ENCODE measurements around the gene ZNF318. TPM values are rescaled to one million over a fixed set of nuclear protein-coding genes. Genes with fewer than 3 reads are reported as not detected.
"Not testable (repeated sequence)": the region's sequence is repeated elsewhere in the genome, so short reads cannot be mapped to it uniquely, and the experiment has no call there.

The ZNF318 gene, protein sequence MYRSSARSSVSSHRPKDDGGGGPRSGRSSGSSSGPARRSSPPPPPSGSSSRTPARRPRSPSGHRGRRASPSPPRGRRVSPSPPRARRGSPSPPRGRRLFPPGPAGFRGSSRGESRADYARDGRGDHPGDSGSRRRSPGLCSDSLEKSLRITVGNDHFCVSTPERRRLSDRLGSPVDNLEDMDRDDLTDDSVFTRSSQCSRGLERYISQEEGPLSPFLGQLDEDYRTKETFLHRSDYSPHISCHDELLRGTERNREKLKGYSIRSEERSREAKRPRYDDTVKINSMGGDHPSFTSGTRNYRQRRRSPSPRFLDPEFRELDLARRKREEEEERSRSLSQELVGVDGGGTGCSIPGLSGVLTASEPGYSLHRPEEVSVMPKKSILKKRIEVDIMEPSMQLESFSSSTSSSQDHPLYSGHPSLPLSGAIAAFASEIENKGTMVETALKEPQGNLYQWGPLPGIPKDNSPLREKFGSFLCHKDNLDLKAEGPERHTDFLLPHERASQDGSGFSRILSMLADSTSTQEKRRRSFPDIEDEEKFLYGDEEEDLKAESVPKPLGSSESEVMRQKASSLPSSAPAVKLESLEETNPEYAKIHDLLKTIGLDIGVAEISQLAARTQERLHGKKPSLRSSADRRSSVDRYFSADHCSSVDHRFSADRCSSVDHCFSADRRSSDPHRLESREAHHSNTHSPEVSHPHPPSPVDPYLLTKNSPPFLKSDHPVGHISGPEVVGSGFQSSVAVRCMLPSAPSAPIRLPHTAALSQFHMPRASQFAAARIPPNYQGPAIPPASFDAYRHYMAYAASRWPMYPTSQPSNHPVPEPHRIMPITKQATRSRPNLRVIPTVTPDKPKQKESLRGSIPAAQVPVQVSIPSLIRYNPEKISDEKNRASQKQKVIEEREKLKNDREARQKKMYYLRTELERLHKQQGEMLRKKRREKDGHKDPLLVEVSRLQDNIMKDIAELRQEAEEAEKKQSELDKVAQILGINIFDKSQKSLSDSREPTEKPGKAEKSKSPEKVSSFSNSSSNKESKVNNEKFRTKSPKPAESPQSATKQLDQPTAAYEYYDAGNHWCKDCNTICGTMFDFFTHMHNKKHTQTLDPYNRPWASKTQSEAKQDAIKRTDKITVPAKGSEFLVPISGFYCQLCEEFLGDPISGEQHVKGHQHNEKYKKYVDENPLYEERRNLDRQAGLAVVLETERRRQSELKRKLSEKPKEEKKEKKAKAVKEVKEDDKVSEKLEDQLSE (N-terminal part only)
- 4.4 TPM for total RNA-seq

GRCh38 chr6:43369174-43370002, at the start of gene ZNF318:
ZNF318 (minus strand) TSS chr6:43369647; CDS start chr6:43369365, 282 bp downstream.
- Histone ChIP-seq H3K4me1 (peaks cover 3 to 14% of the 10 kb centered on the region in 2 donors), H3K27me3 (no peaks in the 10 kb centered on the region), H3K9me3 (no peaks in the 10 kb centered on the region), H3K27ac (peak within 1 kb of the TSS; percentile 80 to 88), H3K4me3 (peak within 1 kb of the TSS; percentile 83 to 97), H3K36me3 (peaks cover 1 to 8% of the 10 kb centered on the region in 2 donors)
- intact Hi-C loops (cut with DNase I): loop anchor here (1.0 to 2.0 kb wide), 3 partner anchors 58 to 261 kb away; partner anchors contain the start of genes ABCC10 and LRRC73
- no peak for TF ChIP-seq CTCF (IDR thresholded peaks at IDR 0.05)
- peak; percentile 85 to 97 for DNase-seq (ENCODE audit: low spot score in 2 of 2)

GRCh38 chr6:43416935-43417334, 47.5 kb upstream of the ZNF318 start:
- Histone ChIP-seq H3K4me1 (no peaks in the 10 kb centered on the region), H3K36me3 (no peaks in the 10 kb centered on the region), H3K27ac (no peak overlapping the region), H3K9me3 (no peaks in the 10 kb centered on the region), H3K4me3 (no peak overlapping the region), H3K27me3 (no peaks in the 10 kb centered on the region)
- DNase-seq (ENCODE audit: low spot score in 2 of 2): no peak
- intact Hi-C loops (cut with DNase I): no loop called here
- no peak for TF ChIP-seq CTCF (IDR thresholded peaks at IDR 0.05)

DNA sequence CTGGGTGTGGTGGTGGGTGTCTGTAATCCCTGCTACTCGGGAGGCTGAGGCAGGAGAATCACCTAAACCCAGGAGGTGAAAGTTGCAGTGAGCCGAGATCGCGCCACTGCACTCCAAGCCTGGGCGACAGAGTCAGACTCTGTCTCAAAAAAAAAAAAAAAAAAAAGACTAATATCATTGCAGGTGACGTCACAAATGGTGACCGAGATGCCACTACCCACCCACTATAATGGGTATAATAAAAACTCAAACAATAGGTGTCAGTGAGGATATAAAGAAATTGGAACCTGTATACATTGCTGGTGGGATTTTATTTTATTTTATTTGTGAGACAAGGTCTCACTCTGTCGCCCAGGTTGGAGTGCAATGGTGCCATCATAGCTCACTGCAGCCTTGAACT, 45.8 kb upstream of the ZNF318 start:
- intact Hi-C loops (cut with DNase I); H3K4me3 ChIP-seq; H3K27ac ChIP-seq; H3K4me1 ChIP-seq; H3K9me3 ChIP-seq; DNase-seq (ENCODE audit: low spot score in 2 of 2); H3K36me3 ChIP-seq; H3K27me3 ChIP-seq: not testable (repeated sequence)

DNA sequence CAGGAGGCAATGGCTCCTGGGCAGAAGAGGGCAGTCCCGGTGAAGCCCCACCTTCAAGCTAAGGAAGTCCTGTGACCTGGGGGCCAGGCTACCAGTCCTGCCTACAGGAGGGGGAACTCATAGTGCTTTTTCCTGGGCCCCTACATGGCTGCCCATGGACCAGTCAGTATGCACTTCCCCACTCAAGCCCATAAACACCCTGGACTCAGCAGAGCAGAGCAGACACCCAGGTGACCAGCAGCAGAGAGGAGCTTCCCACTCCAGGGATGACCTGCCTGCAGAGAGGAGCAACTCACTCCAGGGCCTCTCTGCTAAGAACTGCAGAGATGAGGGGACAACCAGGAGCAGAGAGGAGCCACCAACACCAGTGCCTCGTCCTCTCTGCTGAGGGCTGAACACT, 43.6 kb upstream of the ZNF318 start:
- no peak for DNase-seq (ENCODE audit: low spot score in 2 of 2)
- intact Hi-C loops (cut with DNase I): no loop called here

GRCh38 chr6:43412541-43412940, 43.1 kb upstream of the ZNF318 start:
- intact Hi-C loops (cut with DNase I): no loop called here
- no peak for DNase-seq (ENCODE audit: low spot score in 2 of 2)
- no peak for TF ChIP-seq CTCF (IDR thresholded peaks at IDR 0.05)
- no peak overlapping the region for H3K27ac ChIP-seq
- H3K36me3 ChIP-seq: no peaks in the 10 kb centered on the region
- H3K4me1 ChIP-seq: no peaks in the 10 kb centered on the region
- H3K27me3 ChIP-seq: no peaks in the 10 kb centered on the region
- no peak overlapping the region for H3K4me3 ChIP-seq
- no peaks in the 10 kb centered on the region for H3K9me3 ChIP-seq

More for the DNA sequence above, 43.6 kb upstream of the ZNF318 start:
- Histone ChIP-seq H3K36me3 (no peaks in the 10 kb centered on the region), H3K4me3 (no peak overlapping the region), H3K9me3 (no peaks in the 10 kb centered on the region), H3K27ac (no peak overlapping the region), H3K4me1 (no peaks in the 10 kb centered on the region), H3K27me3 (no peaks in the 10 kb centered on the region)
- TF ChIP-seq CTCF (IDR thresholded peaks at IDR 0.05): no peak

DNA sequence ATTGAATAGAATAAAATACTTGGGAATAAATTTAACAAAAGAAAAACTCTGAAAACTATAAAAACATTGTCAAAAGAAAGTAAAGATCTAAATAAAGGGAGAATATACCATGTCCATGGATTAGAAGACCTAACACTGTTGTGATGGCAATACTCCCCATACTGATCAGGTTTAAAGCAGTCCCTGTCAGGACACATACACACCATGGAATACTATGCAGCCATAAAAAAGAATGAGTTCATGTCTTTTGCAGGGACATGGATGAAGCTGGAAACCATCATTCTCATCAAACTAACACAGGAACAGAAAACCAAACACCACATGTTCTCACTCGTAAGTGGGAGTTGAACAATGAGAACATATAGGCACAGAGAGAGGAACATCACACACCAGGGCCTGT, 41.3 kb upstream of the ZNF318 start:
- H3K4me3 ChIP-seq; H3K27ac ChIP-seq; intact Hi-C loops (cut with DNase I); H3K36me3 ChIP-seq; H3K27me3 ChIP-seq; H3K9me3 ChIP-seq; DNase-seq (ENCODE audit: low spot score in 2 of 2); H3K4me1 ChIP-seq: not testable (repeated sequence)
